M059J (cell line): Measurements from ENCODE around the gene BLOC1S6. TPM values are rescaled to one million over a fixed set of nuclear protein-coding genes. Genes with fewer than 3 reads are reported as not detected.
A peak's percentile ranks its signal among the peaks of the same experiment; 100 is the strongest.

Experiments used
- DNase-seq: peaks from one replicate; pipeline ENCODE4 v3.0.0-alpha.2; 2012; ENCODE audit warnings: low read depth
- total RNA-seq: library from RNA; depleted of rRNA; stranded (reverse); fragments of >200 nt; shearing (Covaris generic); gene quantifications from 2 replicates; pipeline ENCODE4 v1.2.3, GENCODE V29; 2014

The BLOC1S6 gene
- total RNA-seq, 1 experiment from 2014 or later: 48.3 TPM

GRCh38 chr15:45588219-45588875 lies 1.2 kb downstream of the BLOC1S6 start:
- no peak for DNase-seq

- no peak for DNase-seq
Observed at GRCh38 chr15:45589256-45589655, 2.1 kb downstream of the BLOC1S6 start.

- DNase-seq: peak; percentile 26
Observed at GRCh38 chr15:45594319-45594718, 7.1 kb downstream of the BLOC1S6 start.

- no peak for DNase-seq
Observed at GRCh38 chr15:45594835-45595530, 7.8 kb downstream of the BLOC1S6 start.

GRCh38 chr15:45603881-45604280 lies 16.7 kb downstream of the BLOC1S6 start:
- no peak for DNase-seq

GRCh38 chr15:45604326-45604725 lies 17.1 kb downstream of the BLOC1S6 start:
- no peak for DNase-seq

- no peak for DNase-seq
Observed at GRCh38 chr15:45606413-45606812, 19.2 kb downstream of the BLOC1S6 start.

- DNase-seq: no peak
Observed at GRCh38 chr15:45606841-45607240, 19.7 kb downstream of the BLOC1S6 start.

GRCh38 chr15:45611305-45611704 lies 24.1 kb downstream of the BLOC1S6 start:
- DNase-seq: peak; percentile 34

- DNase-seq: peak; percentile 42
Observed at GRCh38 chr15:45612790-45613415, 25.7 kb downstream of the BLOC1S6 start.

GRCh38 chr15:45616901-45617323 lies 29.7 kb downstream of the BLOC1S6 start:
- no peak for DNase-seq

GRCh38 chr15:45618813-45619212 lies 31.6 kb downstream of the BLOC1S6 start:
- DNase-seq: no peak

GRCh38 chr15:45628136-45628535 lies 41.0 kb downstream of the BLOC1S6 start:
- no peak for DNase-seq

GRCh38 chr15:45630917-45631691 lies 43.9 kb downstream of the BLOC1S6 start:
- peak; percentile 82 for DNase-seq

- DNase-seq: peak; percentile 42
Observed at GRCh38 chr15:45631776-45632175, 44.6 kb downstream of the BLOC1S6 start.

GRCh38 chr15:45634432-45635190 lies 47.4 kb downstream of the BLOC1S6 start, which contains the start of gene SQOR:
SQOR (plus strand) TSS chr15:45635029; CDS start chr15:45658924, 23,895 bp downstream.
- peak; percentile 83 for DNase-seq

- no peak for DNase-seq
Observed at GRCh38 chr15:45635191-45635638, 48.0 kb downstream of the BLOC1S6 start.

GRCh38 chr15:45635763-45636292 lies 48.6 kb downstream of the BLOC1S6 start:
- DNase-seq: no peak

GRCh38 chr15:45637141-45637540 lies 50.0 kb downstream of the BLOC1S6 start:
- DNase-seq: no peak

GRCh38 chr15:45637552-45638033 lies 50.4 kb downstream of the BLOC1S6 start:
- DNase-seq: peak; percentile 84

GRCh38 chr15:45640616-45641015 lies 53.4 kb downstream of the BLOC1S6 start:
- DNase-seq: peak; percentile 95
